ENCODE measurements around the gene C2CD4C.

The C2CD4C gene

DNA sequence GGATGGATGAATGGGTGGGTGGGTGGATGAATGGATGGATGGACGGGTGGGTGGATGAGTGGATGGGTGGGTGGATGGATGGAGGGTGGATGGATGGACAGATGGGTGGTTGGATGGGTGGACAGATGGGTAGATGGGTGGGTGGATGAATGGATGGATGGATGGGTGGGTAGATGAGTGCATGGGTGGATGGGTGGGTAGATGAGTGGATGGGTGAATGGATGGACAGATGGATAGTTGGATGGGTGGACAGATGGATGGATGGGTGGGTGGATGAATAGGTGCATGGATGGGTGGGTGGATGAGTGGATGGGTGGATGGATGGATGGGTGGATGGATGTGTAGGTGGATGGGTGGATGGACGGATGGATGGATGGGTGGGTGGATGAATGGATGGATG is 34.1 kb upstream of the C2CD4C start:
- no peaks in the 10 kb centered on the region for H3K27me3 Mint-ChIP-seq (ENCODE audit: low read depth)
- H3K4me1 Mint-ChIP-seq (ENCODE audit: low read depth): no peaks in the 10 kb centered on the region
- H3K9me3 Mint-ChIP-seq: peaks cover 6% of the 10 kb centered on the region
- no peak overlapping the region for H3K27ac Mint-ChIP-seq
- no peak overlapping the region for H3K4me3 Mint-ChIP-seq
- no peaks in the 10 kb centered on the region for H3K36me3 Mint-ChIP-seq (ENCODE audit: low read depth)

DNA sequence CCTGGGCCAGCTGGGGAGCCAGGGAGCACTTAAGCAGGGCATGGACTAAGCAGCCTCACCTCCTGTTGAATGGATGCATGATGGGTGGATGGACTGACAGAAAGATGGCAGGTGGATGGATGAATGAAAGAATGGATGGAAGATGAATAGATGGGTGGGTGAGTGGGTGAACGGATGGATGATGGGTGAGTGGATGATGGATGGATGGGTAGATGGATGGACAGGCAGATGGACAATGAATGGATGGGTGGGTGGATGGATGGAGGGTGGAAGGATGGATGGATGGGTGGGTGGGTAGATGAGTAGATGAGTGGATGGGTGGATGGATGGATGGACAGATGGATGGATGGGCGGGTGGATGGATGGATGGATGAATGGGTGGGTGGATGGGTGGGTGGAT is 33.1 kb upstream of the C2CD4C start:
- Mint-ChIP-seq H3K27me3 (ENCODE audit: low read depth) (no peaks in the 10 kb centered on the region), H3K4me3 (no peak overlapping the region), H3K4me1 (ENCODE audit: low read depth) (no peaks in the 10 kb centered on the region), H3K9me3 (peaks cover 6% of the 10 kb centered on the region), H3K27ac (no peak overlapping the region), H3K36me3 (ENCODE audit: low read depth) (no peaks in the 10 kb centered on the region)

DNA sequence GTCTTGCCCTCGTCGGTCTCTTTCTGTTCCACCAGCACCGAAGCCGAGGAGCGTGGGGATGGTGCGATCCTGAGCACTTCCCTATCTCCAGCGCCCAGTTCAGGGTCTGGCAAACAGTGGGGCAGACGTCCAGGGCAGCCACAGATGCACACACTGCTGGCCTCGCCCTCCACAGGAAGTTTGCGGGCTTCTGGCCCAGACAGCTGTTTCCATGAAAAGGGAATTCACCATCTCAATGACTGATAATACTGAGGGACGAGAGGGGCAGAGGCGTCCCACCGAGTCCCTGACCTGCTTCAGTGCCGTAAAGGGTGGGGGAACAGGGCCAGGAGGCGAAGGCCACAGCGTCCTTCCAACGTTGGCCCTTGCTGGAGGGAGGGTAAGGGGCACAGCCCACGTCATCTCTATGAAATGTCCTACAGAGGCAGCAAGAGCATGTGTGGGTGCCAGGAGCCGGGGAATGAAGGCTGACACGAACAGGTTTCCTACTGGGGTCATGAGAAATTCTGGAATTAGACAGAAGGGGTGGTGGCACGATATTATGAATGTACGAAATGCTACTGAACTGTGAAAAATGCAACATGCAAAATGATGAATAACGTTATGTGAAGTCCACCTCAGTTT is 32.4 kb upstream of the C2CD4C start:
- no peak overlapping the region for H3K4me3 Mint-ChIP-seq
- H3K27ac Mint-ChIP-seq: no peak overlapping the region
- H3K27me3 Mint-ChIP-seq (ENCODE audit: low read depth): no peaks in the 10 kb centered on the region
- H3K4me1 Mint-ChIP-seq (ENCODE audit: low read depth): no peaks in the 10 kb centered on the region
- H3K36me3 Mint-ChIP-seq (ENCODE audit: low read depth): no peaks in the 10 kb centered on the region
- H3K9me3 Mint-ChIP-seq: peaks cover 6% of the 10 kb centered on the region

DNA sequence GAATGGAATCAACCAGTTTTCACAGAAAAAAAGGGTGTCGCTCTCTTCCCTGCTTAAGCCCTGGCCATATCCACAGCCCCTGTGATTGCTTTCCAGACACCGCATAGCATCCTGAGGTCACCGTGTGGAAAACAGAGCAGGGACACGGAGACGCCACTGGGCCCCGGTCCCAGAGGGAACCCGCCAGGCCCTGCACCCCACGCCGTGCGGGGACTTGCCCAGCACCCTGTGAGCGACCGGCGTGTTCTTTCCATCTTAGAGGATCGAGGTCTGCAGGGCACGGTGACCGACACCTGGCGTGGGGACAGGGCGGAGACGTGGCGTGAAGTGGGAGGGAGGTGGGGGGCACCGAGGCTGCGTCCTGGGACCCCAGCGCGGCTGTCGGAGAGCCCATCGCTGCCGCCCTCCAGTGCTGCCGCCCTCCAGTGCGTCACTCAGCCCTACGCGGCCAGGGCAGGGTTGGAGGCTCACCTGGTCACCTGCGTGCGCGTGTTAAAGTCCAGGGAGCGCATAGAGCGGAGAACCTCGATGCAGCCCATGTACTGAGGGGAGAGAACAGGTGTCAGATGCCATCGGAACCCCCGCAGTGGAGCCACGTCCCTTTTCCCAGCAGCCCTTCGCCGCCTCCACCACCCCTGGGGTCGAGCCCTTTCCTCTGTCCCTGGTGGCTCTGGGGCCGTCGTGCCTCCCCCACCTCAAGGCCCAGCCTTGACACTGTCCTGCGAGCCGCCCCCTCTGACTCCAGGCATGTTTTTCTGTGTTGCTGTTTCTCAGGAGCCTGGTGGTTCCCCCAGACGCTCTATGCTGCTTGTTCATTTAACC is 31.7 kb upstream of the C2CD4C start:
- Mint-ChIP-seq H3K9me3 (peaks cover 6% of the 10 kb centered on the region), H3K4me1 (ENCODE audit: low read depth) (no peaks in the 10 kb centered on the region), H3K27ac (no peak overlapping the region)

DNA sequence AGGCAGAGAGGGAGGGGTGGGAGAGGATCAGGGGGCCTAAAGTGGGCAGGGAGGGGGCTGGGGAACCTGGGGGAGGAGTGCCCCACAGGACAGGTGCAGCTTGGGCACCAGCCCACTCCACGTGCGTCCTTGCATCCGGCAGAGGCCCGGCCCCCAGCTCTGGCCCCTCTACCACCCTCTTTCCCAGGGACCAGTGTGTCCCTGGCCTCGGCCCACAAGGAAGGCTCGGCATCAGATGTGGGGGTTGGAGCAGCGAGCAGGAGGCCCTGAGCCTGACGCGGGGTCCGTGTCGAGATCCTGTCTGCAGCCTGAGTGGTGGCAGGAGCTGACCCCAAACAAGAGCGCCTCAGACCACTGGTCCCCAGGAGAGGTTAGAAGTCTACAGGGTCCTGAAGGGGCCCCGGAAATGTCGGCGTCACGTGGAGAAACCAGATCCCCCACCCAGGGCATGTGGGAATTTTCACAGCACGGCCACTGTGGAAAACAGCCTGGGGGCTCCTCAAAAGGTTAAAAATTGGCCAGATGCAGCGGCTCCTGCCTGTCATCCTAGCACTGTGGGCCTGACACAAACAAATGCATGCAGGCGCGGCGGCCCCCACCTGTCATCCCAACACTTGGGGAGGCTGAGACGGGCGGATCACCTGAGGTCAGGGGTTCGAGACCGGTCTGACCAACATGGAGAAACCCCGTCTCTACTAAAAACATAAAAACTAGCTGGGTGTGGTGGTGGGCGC is 30.4 kb upstream of the C2CD4C start:
- Mint-ChIP-seq H3K27ac (no peak overlapping the region), H3K4me3 (no peak overlapping the region), H3K9me3 (peaks cover 6% of the 10 kb centered on the region), H3K4me1 (ENCODE audit: low read depth) (no peaks in the 10 kb centered on the region), H3K36me3 (ENCODE audit: low read depth) (no peaks in the 10 kb centered on the region), H3K27me3 (ENCODE audit: low read depth) (no peaks in the 10 kb centered on the region)

More for the DNA sequence above, 31.7 kb upstream of the C2CD4C start:
- no peaks in the 10 kb centered on the region for H3K27me3 Mint-ChIP-seq (ENCODE audit: low read depth)
- no peak overlapping the region for H3K4me3 Mint-ChIP-seq
- no peaks in the 10 kb centered on the region for H3K36me3 Mint-ChIP-seq (ENCODE audit: low read depth)

DNA sequence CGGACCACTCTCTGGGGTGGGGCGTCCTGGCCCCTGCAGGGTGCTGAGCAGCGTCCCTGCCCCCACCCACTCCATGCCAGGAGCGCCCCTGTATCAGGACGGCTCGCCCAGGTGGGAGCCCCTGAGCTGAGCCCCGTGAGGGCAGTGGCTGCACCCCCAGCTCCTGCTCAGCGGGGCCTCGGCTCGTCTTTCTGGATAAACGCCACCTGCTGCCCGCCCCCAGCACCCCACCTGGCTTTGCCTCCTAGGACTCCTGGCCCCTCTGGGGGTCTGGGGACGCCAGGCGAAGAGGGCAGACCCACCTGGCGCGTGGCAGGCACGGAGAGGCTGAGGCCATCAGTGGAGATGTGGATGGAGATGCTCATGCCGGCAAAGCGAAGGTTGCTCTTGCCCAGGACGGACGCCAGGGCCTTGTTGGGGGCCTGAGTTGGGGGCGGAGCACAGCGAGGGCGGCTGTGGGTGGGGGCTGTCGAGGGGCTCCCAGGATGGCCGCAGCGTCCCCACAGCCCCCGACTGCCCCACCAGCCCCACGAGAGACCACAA is 29.5 kb upstream of the C2CD4C start:
- Mint-ChIP-seq H3K4me1 (ENCODE audit: low read depth) (no peaks in the 10 kb centered on the region), H3K27ac (no peak overlapping the region), H3K36me3 (ENCODE audit: low read depth) (no peaks in the 10 kb centered on the region), H3K4me3 (no peak overlapping the region), H3K9me3 (peaks cover 6% of the 10 kb centered on the region), H3K27me3 (ENCODE audit: low read depth) (no peaks in the 10 kb centered on the region)

DNA sequence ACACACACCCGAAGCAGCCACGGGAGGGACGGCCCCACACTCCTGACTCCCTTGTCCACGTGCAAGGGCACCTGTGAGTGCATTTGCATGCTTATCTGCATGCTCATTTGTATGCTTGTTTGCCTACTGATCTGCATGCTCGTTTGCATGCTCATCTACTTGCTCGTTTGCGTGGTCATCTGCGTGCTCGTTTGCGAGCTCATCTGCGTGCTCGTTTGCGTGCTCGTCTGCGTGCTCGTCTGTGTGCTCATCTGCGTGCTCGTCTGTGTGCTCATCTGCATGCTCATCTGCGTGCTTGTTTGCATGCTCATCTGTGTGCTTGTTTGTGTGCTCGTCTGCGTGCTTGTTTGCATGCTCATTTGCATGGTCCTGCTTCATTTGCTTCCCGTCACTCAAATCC is 28.1 kb upstream of the C2CD4C start:
- no peaks in the 10 kb centered on the region for H3K36me3 Mint-ChIP-seq (ENCODE audit: low read depth)
- H3K4me3 Mint-ChIP-seq: no peak overlapping the region
- no peak overlapping the region for H3K27ac Mint-ChIP-seq
- no peaks in the 10 kb centered on the region for H3K4me1 Mint-ChIP-seq (ENCODE audit: low read depth)
- no peaks in the 10 kb centered on the region for H3K27me3 Mint-ChIP-seq (ENCODE audit: low read depth)
- H3K9me3 Mint-ChIP-seq: peaks cover 4% of the 10 kb centered on the region

DNA sequence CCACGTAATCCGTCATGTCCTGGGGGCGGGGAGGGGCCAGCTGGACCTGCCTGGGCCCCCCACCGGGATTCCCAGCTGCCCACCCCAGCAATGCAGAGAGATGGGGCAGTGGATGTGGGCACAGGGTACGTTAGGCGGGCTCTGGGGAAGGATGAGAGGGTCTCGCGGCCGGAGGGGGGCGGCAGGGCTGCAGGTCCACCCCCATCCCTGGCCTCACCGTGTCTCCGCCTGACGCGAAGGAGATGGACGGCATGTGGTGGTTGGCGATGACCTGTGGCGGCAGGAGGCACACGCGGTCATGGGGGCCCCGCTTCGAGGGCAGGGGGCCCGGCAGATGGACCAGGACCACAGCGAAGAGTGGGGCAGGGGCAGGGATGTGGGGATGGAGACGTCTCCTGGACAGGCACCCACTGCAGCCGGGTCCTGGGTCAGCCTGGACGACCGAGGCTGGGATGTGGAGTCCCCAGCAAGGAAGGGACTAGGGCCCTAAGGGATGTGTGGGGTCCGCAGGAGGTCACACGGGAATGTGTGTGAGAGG is 27.5 kb upstream of the C2CD4C start:
- H3K9me3 Mint-ChIP-seq: no peaks in the 10 kb centered on the region

DNA sequence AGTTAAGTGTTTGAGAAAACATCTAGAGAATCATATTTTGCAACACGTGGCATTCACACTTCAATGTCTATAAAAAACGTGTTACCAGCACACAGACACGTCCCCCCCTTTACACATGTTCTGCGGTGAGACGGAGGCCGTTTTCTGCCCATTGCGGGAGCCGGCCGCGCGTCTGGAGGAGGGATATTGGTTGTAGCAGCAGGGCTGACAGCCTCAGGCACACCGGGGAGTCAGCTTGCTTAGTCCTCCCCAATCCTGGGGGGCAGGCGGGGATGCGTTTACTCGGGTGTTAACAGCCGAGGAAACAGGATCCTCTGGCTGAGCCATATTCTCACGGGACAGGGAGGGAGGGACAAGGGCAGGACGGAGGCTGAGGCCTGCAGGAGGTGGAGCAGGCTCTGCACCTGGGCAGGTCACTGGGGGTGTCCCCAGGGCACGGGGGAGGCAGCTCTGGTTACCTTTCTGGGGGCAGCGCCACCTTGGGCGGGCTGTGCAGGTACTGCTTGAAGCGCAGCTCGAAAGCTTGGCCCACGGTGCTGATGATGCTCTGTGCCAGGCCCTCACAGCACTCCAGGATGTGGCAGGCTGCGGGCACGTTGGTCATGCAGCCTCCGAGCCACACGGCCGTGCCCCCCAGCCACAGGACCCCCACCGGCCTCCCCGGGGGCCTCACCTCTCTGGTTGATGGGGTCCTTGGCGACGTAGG is 26.9 kb upstream of the C2CD4C start:
- Mint-ChIP-seq H3K27ac (no peak overlapping the region), H3K4me3 (no peak overlapping the region), H3K36me3 (ENCODE audit: low read depth) (peaks cover 2% of the 10 kb centered on the region), H3K4me1 (ENCODE audit: low read depth) (no peaks in the 10 kb centered on the region), H3K27me3 (ENCODE audit: low read depth) (no peaks in the 10 kb centered on the region), H3K9me3 (peaks cover 4% of the 10 kb centered on the region)

More for the DNA sequence above, 27.5 kb upstream of the C2CD4C start:
- Mint-ChIP-seq H3K36me3 (ENCODE audit: low read depth) (no peaks in the 10 kb centered on the region), H3K27me3 (ENCODE audit: low read depth) (no peaks in the 10 kb centered on the region), H3K27ac (no peak overlapping the region), H3K4me1 (ENCODE audit: low read depth) (no peaks in the 10 kb centered on the region), H3K4me3 (no peak overlapping the region)

DNA sequence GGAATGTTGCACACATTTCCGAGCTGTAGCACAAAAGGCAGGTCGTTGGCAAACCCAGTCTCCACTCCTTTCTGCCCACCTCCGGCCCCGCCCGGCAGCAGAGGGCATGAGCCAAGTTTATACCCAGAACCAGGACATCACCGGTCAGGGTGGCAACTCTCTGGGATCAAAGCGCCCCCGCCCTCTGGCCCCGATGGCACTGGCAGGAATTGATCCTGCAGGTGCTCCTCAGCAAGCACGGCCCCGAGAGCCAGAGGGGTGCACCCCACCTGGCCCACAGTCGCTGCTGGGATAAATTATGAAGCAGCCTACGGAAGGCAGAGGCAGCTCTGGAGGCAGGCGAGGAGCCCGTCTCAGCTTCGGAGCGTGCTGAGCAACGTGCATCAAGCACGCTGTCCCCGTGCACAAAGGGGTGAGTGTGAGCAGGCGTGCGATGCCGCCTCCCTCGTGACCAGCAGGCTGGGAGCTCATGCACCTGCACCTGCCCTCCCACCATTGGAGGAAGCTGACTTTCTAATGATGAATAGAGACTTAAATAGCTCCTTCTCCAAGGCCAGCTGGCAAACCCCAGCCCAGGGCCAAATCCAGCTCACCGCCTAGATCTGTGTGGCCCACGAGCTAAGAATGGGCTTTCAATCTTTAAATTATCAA is 26.2 kb upstream of the C2CD4C start:
- no peaks in the 10 kb centered on the region for H3K27me3 Mint-ChIP-seq (ENCODE audit: low read depth)
- no peaks in the 10 kb centered on the region for H3K4me1 Mint-ChIP-seq (ENCODE audit: low read depth)
- peaks cover 2% of the 10 kb centered on the region for H3K36me3 Mint-ChIP-seq (ENCODE audit: low read depth)
- no peak overlapping the region for H3K4me3 Mint-ChIP-seq
- H3K27ac Mint-ChIP-seq: no peak overlapping the region
- peaks cover 7% of the 10 kb centered on the region for H3K9me3 Mint-ChIP-seq

DNA sequence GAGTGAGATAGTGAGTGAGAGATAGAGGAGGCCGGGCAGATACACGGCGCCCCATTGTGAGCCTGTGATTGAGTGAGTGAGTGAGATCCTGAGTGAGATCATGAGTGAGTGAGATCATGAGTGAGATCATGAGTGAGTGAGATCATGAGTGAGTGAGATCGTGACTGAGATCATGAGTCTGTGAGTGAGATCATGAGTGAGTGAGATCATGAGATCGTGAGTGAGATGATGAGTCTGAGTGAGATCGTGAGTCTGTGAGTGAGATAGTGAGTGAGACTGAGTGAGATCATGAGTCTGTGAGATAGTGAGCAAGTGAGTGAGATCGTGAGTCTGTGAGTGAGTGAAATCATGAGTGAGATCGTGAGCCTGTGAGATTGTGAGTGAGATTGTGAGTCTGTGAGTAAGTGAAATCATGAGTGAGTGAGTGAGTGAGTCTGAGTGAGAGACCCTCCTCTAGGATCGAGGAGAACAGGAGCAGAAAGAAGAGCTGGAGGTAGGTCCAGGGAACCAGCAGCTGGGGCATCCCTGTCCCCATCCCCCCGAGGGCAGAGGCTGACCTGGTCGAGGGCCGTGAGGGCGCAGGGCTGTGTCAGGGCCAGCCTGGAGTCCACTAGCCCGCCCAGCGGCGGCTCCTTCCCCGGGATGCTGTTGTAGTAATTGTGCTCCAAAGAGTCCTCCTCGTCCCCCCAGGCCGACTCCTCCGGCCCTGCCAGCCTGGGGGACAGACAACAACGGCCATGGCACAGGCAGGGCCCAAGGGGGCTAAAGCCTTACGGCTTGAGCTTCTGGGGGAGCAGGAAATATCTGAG is 25.4 kb upstream of the C2CD4C start:
- no peak overlapping the region for H3K4me3 Mint-ChIP-seq
- no peaks in the 10 kb centered on the region for H3K4me1 Mint-ChIP-seq (ENCODE audit: low read depth)
- no peaks in the 10 kb centered on the region for H3K27me3 Mint-ChIP-seq (ENCODE audit: low read depth)
- H3K9me3 Mint-ChIP-seq: peaks cover 10% of the 10 kb centered on the region
- H3K27ac Mint-ChIP-seq: no peak overlapping the region
- peaks cover 2% of the 10 kb centered on the region for H3K36me3 Mint-ChIP-seq (ENCODE audit: low read depth)

DNA sequence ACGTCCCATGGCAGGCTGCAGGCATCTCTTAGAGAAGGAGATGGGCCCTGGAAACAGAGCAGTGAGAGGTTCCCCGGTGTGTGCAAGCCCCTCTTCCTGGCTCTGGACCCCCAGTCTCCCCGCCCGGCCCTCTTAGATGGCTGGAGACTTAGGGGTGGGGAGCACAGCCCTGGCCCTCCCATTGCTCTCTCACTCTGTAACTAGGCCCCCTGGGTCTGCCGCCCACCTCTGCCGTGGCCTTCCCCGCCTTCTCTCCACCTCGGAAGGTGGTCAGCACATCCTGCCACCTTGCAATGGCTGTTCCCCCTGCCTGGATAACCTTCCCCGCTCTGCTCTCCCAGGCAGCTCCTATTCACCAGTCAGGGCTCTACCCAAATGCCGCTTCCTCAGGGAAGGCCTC is 21.8 kb upstream of the C2CD4C start:
- Mint-ChIP-seq H3K4me1 (ENCODE audit: low read depth) (no peaks in the 10 kb centered on the region), H3K27ac (no peak overlapping the region), H3K9me3 (peaks cover 10% of the 10 kb centered on the region), H3K27me3 (ENCODE audit: low read depth) (no peaks in the 10 kb centered on the region), H3K4me3 (no peak overlapping the region), H3K36me3 (ENCODE audit: low read depth) (peaks cover 2% of the 10 kb centered on the region)

DNA sequence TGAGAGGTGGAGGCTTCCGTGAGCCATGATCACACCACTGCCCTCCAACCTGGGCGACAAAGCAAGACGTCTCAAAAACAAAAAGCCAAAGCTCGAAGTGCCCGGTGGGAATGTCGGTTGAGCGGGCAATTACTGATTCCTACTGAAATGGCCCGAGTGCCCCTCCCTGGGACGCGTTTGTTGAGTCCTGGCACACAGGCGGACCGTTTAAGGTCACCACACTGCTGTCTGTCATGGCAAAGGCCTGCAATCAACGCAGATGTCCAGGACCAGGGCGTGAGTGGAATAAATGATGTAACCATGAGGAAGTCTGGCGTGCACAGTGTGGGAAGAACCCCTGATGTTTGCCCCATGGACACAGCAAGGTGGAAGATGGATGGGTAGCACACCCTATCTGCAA is 19.2 kb upstream of the C2CD4C start:
- H3K27me3 Mint-ChIP-seq (ENCODE audit: low read depth): no peaks in the 10 kb centered on the region
- no peak overlapping the region for H3K27ac Mint-ChIP-seq
- no peaks in the 10 kb centered on the region for H3K4me1 Mint-ChIP-seq (ENCODE audit: low read depth)
- H3K9me3 Mint-ChIP-seq: peaks cover 10% of the 10 kb centered on the region
- H3K36me3 Mint-ChIP-seq (ENCODE audit: low read depth): peaks cover 2% of the 10 kb centered on the region
- H3K4me3 Mint-ChIP-seq: no peak overlapping the region
